Pulmonary artery endothelial cell (primary cell): Measurements from ENCODE around the gene PARD3. TPM values are rescaled to one million over a fixed set of nuclear protein-coding genes. Genes with fewer than 3 reads are reported as not detected.

ENCODE experiments used
- DNase-seq: peaks from one replicate; pipeline ENCODE4 v3.0.0-alpha.2; 2011; ENCODE audit warnings: low read depth, low spot score
- total RNA-seq: library from RNA; depleted of rRNA; stranded (reverse); fragments of >200 nt; gene quantifications from 2 replicates; pipeline ENCODE4 v1.2.3, GENCODE V29; 2014

PARD3 gene
- total RNA-seq, 1 donor from 2014 or later, result 34.8 TPM

DNA sequence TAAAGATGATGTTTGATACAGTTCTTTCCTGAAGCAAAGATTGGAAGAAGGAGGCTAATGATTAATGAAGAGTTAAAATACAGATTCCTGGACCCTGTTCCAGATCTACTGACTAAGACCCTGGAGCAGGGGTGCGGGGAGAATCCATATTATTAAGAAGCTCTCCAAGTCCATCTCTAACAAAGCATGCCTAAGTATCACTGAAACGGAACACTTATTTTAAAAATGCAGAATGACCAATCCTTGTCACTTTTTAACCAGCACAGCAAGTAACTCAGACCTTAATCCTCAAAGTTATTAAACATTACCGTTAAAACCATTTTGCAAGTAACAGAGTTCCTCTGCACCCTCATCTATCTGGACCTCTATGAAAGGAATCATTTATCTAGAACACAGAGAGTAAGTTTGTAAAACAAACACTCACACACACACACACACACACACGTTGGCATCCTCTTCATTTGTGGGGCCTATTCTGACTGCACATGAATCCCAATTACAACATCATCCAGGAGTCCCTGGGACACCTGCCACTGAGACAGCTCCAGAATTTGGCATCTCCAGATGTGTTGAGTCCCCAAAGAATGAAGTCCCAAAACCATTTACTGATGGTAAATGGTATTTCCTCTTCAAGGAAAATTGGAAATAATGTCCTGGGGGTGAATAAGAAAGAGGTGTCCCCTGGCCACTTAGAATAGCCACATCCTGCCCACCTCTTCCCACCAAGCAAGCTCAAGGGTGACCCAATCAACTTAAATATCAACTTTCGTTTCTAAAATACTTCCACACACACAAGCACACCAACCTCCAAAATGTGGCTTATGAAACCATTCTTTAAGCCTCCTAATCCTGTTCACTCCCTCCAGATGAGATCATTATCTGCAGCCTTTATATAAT, 117.5 kb downstream of the PARD3 start:
- no peak for DNase-seq

DNA sequence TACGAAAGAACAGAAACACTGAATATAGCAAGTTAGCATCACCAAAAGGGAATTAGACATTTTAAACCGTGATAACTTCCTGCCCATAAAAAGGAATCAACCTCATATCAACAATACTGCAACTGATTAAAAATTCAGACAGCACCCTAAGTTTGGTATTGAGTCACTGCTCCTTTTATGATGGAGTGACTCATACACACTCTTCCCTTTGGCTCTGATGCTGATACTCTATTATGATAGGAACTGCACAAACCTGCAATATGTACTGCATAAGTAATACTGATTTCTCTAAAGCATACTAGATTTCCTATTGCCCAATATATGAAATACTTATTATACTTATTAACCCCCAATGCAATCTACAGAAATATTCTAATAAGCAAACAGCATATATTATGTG, 118.7 kb downstream of the PARD3 start:
- no peak for DNase-seq

DNA sequence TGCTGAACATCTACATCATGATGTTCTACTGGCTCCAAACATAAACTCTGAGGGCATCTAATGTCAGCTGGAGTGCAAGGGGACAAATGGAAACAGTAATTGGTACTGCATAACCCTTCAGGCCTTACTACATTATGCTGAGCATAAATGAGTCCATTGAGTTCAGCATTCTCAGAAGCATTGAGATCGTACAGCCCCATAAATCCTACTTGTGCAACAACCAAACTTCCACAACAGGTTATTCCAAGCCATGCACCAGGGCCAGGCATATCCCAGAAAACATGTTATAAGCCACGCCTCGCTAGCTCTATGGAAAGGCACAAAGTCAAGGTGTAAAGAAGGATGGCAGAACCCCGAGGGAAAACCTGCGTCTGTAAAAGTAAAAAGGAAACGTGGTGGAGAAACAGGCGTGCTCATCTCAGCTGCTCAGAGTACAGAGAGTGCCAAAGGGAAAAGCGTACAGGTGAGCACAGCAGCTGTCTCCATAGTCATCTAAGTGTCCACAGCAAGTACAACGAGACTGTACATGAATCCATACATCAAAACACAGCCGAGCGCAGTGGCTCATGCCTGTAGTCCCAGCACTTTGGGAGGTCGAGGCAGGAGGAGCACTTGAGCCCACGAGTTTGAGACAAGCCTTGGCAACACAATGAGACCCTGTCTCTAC, 124.6 kb downstream of the PARD3 start:
- no peak for DNase-seq

DNA sequence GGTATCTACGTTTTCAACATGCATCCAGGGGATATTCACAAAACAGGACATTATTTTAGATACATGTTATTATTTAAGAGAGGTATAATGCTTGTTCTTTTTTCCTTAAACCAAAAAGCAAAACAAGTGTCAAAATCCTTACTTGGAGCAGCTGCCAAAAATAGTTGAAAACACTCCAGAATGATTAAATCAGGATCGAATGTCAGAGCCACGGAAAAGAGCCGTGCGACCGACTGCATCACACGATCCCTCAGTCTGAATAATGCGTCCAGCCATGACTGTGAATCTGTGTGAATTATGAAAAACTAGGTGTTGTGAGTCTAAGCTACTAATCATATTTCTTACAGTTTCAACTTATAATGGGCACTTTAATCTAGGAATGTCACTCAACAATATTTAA, 126.0 kb downstream of the PARD3 start:
- no peak for DNase-seq

DNA sequence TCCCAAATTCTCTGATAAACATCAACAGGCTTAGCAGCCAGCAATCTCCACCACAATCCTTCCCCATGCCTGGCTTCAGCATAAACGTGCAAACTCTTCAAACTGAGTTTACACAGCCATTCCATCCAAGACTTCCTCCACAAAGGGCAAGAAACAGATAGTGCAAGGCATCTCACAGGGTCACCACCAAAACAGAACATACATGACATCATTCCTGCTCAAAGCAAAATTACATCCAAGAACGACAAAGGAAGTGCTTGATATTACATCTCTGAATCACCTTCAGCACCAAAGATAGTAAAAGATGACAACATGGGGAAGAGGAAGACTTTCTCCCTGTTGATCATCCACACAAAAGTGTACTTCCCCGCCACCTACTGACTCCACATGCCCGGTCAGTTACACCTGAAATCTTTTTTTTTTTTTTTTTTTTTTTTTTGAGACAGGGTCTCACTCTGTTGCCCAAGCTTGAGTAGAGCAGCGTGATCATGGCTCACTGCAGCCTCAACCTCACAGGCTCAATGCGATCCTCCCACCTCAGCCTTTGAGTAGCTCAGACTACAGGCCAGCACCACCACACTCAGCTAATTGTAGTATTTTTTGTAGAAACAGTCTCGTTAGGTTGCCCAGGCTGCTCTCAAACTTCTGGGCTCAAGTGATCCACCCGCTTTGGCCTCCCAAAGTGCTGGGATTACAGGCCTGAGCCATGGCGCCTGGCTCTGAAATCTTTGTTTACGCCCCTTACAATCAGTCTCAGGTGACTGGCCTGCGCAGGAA, 127.5 kb downstream of the PARD3 start:
- DNase-seq, result no peak

DNA sequence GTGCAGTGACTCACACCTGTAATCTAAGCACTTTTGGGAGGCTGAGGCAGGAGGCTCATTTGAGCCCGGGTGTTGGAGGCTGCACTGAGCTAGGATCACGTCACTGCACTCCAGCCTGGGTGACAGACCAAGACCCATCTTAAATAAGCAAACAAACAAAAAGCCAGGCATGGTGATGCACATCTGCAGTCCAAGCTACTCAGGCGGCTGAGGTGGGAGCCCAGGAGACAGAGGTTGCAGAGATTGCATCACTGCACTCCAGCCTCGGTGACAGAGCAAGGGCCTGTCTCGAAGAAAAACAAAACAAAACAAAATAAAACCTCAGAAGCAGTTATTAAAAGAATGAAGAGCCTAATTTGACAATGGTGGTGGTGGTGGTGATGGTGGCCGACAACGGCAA, 132.5 kb downstream of the PARD3 start:
- no peak for DNase-seq

DNA sequence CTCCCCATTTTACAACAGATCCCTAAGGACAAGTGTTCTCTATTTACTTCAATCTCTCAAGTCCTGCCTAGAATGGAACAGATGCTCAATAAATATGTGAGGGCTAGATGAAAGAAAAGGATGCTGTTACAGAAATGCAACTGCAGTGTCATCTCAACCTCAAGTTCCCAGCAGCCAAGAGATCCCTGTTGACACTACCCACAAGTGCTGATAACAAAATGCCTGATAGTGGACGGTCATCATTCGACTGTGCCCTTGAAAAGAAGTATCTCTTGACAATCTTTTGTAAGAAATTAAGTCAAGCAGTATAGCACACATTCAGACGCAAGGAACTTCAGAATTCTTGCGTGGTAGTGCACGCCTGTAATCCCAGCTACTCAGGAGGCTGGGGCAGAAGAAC, 133.2 kb downstream of the PARD3 start:
- DNase-seq, result no peak

DNA sequence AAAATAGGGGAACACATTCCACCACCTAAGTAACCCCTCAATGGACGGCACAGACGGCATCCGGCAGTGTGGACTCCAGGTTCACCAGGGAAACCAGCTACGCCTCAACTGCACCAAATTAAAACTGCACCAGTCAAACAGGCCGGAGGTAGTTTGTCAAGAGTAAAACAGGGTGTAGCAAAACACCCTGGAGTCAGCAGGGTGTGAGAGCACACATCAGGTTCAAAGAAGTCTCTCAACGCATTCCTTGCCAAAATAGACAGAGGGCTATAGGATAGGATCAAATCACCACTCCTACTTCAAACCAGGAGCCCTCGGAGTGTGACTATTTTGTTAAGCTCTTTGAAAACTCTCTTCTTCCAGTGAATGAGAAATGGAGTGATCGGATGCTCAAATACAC, 135.9 kb downstream of the PARD3 start:
- DNase-seq, result no peak

DNA sequence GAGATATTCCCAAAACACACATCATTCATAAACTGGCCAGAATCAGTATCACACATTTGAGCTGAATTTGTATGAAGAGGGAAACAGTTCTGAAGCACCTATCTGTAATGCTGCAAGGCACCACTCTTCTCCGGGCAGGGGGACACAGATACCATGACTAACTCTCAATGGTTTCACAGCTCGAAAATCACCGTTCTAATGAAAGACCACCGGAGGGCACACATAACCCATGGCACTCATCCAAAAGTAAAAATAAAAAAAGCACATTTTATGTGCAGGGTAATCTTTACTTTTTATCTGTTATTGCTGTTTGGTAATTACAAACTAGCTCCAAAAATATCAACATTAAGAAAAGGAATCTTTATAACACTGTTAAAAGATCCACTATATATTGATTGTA, 137.5 kb downstream of the PARD3 start:
- no peak for DNase-seq

DNA sequence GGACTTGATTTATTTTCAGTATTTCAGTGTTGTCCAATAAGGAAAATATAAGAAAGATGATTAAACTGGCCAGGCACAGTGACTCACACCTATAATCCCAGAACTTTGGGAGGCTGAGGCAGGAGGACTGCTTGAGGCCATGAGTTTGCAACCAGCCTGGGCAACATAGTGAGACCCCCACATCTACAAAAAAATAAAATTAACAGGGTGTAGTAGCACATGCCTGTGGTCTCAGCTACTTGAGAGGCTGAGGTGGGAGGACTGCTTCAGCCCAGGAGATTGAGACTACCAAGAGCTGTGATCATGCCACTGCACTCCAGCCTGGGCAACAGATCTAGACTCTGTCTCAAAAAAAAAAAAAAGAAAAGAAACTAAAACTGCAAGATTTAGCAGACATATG, 138.0 kb downstream of the PARD3 start:
- DNase-seq, result no peak

DNA sequence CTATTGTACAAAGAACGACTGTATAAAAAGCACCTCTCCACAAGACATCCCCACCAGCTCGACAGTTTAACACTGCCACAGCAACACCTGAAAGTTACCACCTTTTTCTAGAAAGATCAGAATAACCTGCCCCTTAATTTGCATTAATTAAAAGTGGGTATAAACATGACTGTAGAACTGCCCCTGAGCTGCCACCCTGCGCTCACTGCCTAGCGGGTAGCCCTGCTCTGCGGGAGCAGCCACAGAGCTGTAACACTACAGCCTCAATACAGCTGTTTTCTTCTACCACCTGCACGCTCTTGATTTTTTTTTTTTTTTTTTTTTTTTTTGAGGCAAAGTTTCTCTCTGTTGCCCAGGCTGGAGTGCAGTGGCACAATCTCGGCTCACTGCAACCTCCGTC, 140.9 kb downstream of the PARD3 start:
- no peak for DNase-seq

DNA sequence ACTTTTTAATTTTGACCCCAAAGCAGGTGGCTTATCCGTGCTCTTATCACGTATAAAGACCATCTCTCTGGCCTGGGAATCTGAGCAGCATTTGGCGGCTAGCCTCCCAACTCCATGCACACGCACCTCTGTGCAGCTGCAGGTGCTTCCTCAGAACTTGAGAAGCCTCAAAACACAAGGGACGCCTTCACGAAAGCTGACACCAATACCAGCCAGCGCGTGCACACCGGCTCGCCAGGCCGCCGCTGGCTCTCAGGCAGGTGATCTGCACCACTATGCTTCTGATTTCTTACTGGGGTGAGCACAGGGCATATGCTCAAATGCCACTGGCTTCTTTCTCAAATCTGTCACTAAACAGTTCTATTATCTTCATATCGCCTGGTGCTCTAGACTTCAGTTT, 145.0 kb downstream of the PARD3 start:
- no peak for DNase-seq

DNA sequence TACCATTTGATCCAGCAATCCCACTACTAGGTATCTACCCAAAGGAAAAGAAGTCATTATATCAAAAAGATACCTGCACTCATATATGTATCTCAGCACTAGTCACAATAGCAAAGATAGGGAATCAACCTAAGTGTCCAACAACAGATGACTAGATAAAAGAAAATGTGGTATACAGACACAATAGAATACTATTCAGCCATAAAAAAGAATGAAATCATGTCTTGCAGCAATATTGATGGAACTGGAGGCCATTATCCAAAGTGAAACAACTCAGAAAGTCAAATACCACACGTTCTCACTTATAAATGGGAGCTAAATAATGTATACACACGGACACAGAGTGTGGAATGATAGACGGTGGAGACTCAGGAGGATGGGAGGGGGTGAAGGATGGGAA, 146.0 kb downstream of the PARD3 start:
- no peak for DNase-seq

DNA sequence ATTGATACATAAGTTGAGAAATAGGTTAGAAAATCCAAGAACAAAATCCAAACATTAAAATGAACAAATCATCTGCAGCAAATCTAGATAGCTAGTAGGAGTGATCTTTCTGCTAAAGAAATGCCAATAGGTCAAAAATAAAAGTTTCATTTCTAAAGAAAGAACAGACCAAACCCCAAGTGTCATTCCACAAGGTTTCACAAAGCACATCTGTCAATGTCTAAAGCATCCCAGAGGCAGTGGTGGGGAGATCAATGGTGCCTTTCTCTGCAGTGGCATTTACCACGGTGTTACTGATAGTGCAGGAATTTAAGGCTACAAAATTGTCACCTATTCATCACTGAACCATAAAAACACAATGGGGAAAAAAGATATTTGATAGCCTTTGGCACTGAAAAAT, 147.9 kb downstream of the PARD3 start:
- DNase-seq, result no peak

DNA sequence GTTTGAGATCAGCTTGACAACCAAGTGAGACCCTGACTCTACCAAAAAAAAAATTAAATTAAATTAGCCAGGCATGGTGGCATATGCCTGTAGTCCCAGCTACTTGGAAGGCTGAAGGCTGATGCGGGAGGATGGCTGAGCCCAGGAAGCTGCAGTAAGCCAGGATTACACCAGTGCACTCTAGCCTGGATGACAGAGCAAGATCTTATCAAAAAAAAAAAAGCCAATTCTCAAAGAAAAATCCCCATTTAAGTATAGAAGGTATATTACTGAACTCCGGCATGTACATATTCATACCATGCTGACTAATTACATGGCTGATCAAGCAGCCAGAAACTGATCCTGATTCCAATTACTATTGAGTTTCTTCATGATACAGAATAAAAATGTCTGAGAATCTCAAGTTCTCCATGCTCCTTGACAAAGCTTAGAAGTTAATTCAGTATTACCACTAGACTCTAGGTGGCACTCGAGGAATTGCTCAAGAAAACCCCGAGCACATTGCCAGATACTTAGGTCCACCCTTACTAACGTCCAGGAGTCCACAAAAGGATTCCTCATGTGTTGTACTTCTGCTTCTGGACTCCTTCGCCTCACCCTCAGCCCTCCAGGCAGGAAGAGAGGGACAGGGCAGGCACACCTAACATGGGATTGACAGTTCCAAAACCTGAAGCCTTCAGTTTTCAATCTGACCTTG, 148.9 kb downstream of the PARD3 start:
- peak; percentile 69 for DNase-seq

DNA sequence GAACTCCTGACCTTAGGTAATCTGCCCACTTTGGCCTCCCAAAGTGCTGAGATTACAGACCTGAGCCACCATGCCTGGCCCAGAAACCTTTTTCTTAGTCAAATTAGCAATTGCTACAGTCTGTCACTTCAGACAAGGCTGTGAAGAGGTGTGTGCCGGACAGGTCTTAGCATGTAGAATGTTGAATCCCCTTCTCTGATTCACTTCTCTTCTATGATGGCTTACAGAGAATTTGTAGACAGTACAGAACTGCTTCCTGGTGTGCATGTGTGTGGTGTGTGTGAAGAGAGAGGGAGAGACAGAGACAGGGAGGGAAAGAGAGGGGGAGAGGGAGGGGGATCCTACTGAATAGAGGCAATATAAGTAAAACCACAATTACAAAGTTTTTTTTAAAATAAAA, 150.4 kb downstream of the PARD3 start:
- no peak for DNase-seq

DNA sequence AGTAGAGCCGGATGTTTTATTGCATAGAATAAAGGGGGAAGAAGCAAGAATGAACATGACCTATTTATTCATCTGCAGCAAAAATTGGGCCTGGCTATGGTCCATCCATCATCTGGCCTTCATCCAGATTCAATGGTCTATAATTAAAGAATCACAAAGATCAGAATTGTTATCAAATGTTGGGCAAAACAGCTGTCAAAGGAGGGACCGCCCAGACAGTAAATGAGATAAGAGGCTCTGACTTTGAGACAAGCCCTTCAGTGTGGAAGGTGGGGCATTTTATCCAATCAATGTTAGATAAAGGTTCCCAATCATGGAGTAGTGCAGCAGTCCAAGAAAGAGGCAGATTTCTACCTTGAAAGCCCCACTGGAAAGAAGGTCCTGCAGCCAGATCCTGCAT, 153.5 kb downstream of the PARD3 start:
- no peak for DNase-seq

DNA sequence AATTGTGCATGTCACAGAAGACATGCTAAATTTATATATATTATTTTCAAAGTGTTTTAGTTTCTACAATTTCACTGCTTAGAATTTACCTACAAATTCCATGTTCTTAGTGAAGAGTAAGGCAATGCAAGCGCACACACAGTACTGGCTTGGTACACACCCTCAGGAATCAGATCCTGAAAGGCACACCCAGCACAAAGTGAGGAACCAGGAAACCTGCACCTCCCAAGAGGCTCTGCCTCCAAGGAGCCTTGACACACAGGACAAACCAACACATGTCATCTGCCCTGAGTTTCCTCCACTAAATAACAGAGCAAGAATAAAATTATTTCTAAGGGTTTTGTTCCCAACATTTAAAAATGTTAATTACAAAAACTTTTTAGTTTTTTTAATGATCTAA, 156.2 kb downstream of the PARD3 start:
- no peak for DNase-seq

DNA sequence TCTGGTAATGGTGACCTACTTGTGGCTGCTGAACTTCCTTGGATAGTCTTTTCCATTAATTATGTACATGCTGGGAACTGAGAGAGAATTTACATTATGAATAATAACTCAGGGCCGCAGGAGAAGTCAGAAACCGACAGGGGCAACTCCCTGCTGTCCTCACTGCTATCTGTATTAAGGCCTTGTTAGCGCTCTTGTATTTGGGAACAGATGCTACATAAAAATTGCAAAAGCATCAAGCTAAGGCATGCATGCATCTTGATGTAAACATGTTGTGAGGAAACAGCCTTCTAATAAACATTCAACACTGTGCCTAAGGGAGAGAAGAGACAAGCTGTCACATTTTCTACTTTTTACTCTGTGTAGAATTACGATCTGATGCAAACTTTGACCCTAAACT, 158.4 kb downstream of the PARD3 start:
- DNase-seq, result no peak

DNA sequence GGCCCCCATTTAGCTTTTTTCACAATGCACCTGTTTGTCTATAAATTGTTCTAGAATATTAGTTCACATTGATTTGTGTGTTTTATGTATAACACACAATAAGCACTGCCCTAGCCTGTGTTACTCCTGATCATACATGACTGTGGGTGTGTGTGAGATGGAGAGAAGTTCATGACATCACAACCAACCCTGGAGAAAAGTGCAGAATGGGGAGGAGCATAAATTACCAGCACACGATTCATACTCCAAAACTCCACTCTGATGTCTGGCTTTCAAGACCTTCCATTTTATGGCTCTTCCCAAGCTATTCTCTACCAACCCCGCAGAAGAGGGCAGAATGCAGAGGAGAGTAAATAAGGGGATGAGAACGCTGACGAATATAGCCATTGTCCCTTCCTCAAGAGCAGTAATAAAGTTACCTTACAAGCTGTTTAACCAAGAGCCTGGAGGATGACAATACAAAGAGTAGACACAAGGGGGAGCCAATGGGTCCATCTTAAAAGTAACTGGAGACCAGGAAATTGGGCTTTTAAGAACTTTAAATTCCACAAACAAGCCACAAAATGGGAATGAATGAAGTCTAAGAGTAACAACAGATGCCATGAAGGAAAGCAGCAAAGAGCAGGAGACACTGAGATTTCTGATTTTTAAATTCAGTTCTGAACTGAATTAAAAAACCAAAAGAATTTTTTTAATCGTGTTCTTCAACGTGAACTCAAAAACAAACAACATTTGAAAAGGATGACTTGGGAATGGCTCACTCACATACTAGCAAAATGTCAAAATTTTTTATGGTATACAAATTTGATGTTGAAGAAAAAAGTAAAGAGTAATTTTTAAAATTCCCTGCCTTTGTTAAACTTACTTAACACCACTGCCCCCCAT, 159.6 kb downstream of the PARD3 start:
- DNase-seq, result peak; percentile 13

DNA sequence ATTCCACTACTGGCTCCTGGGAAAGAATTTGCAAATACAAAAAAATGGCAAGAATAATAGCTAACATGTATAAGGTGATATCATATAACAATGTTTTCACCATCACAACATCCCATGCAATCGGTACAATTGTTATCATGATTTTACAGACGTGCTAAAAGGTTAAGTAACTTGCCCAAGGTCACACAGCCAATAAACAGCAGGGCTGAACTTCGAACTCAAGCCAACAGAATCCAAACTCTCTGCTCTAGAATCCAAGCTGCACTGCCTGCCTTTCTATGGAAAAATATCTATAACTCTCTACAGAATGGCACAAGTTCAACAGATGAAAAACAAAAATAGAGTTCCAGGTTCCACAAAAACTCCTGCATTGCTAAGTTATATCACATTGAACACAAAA, 160.9 kb downstream of the PARD3 start:
- no peak for DNase-seq
